Cardiac fibroblast (primary cell): ENCODE results near the gene RNF25.
A peak's percentile ranks its signal among the peaks of the same experiment; 100 is the strongest.

Experiments used
- DNase-seq, 2 donors: peaks; one replicate each; pipeline versions ENCODE4 v3.0.0 to v3.0.0-alpha.2; 2010; ENCODE audit warnings: low read depth in 2 of 2
- H3K4me3 ChIP-seq, 2 donors: replicated peaks in 1 of 2; 1 replicate in 1 of 2; 2 replicates in 1 of 2; pipeline ENCODE4 v1.5.1; 2011; ENCODE audit warnings: low read depth in 2 of 2, low read length in 2 of 2, mild to moderate bottlenecking in 2 of 2, moderate library complexity in 1 of 2
- CTCF ChIP-seq: IDR thresholded peaks from one replicate; pipeline ENCODE4 v1.5.1; 2011; ENCODE audit warnings: low read depth, mild to moderate bottlenecking, low read length, inconsistent platforms

Gene RNF25

GRCh38 chr2:218659988-218660358, 11.8 kb downstream of the RNF25 start:
- peak overlapping the region; percentile 90 to 92 for H3K4me3 ChIP-seq
- no peak for DNase-seq
- TF ChIP-seq CTCF = no peak

GRCh38 chr2:218659258-218659987, 12.4 kb downstream of the RNF25 start, which contains the start of the genes BCS1L and ZNF142:
Gene BCS1L (plus strand): TSS chr2:218659683. CDS start chr2:218660988, 1,305 bp downstream.
Gene ZNF142 (minus strand): TSS chr2:218659623. CDS start chr2:218656429, 3,194 bp downstream.
- TF ChIP-seq CTCF = no peak
- H3K4me3 ChIP-seq = peak within 1 kb of the TSS; percentile 90 to 92
- peak; percentile 87 to 88 for DNase-seq

- H3K4me3 ChIP-seq = peak overlapping the region; percentile 90 to 92
- TF ChIP-seq CTCF = peak; percentile 49
- DNase-seq = peak; percentile 39 to 50
Observed at GRCh38 chr2:218658671-218659257, 13.0 kb downstream of the RNF25 start.

GRCh38 chr2:218655751-218656150, 16.1 kb downstream of the RNF25 start:
- DNase-seq = no peak
- no peak overlapping the region for H3K4me3 ChIP-seq

GRCh38 chr2:218648787-218649100, 23.1 kb downstream of the RNF25 start:
- no peak overlapping the region for H3K4me3 ChIP-seq
- no peak for TF ChIP-seq CTCF
- no peak for DNase-seq

More at GRCh38 chr2:218655751-218656150, 16.1 kb downstream of the RNF25 start:
- TF ChIP-seq CTCF = no peak

GRCh38 chr2:218648088-218648786, 23.6 kb downstream of the RNF25 start:
- H3K4me3 ChIP-seq = no peak overlapping the region
- peak; percentile 78 to 80 for DNase-seq
- TF ChIP-seq CTCF = peak; percentile 90
